K562 (cell line): ENCODE measurements around the gene GMDS. TPM values are rescaled to one million over a fixed set of nuclear protein-coding genes. Genes with fewer than 3 reads are reported as not detected.

Experiments
- ATAC-seq: fragments of 200-7000 bp; cut with Tn5 transposase; 3 replicates; pipeline ENCODE4 v1.9.1; 2020; ENCODE audit warnings: moderate library complexity
- BruUV-seq: library from RNA; stranded (reverse); fragments of 400-500 nt; replicated peaks from 2 replicates; lab custom pipeline; 2021; lab: Mats Ljungman, UMichigan
- CTCF ChIA-PET: fragments of 300-600 bp; formaldehyde crosslinking; extraction: SDS; loops from one replicate; lab custom pipeline; 2021; ENCODE audit warnings: low intra/inter-chr PET ratio; lab: Yijun Ruan, JAX
- POLR2A ChIA-PET: fragments of 300-600, 350-650 bp; sonication (Branson Sonifier 250); formaldehyde crosslinking; extraction: SDS; loops from one replicate; lab custom pipeline; 2021; ENCODE audit warnings: antibody characterized with exemption, inconsistent platforms; lab: Yijun Ruan, JAX
- DNase-seq, 4 experiments: peaks; one replicate each; pipeline versions ENCODE4 v3.0.0 to v3.0.0-alpha.2; 2011 to 2018; ENCODE audit warnings: low spot score in 3 of 4, mixed read lengths in 3 of 4; ENCODE audit errors: extremely low read depth in 1 of 4
- FAIRE-seq: peaks from 2 replicates; lab custom pipeline; 2011; peaks lifted over from hg19 to GRCh38; lab: Jason Lieb, UNC
- H2AFZ ChIP-seq: 2 replicates; pipeline ENCODE4 v1.6.0; 2011; ENCODE audit warnings: low read depth, low read length, control low read depth, inconsistent platforms
- H3K27ac ChIP-seq: fragments of 200-600 bp; 3 replicates; pipeline ENCODE4 v1.8.0; 2011; ENCODE audit warnings: low read depth, mild to moderate bottlenecking, control low read depth, inconsistent platforms, low read length, moderate library complexity, mixed read lengths; ENCODE audit errors: extremely low read depth
- H3K27me3 ChIP-seq, 2 experiments: fragments of 300-600 bp in 1 of 2; 2 replicates in 1 of 2; 3 replicates in 1 of 2; pipeline versions ENCODE4 v1.6.0 to v1.8.0; 2011; ENCODE audit warnings: inconsistent platforms in 2 of 2, low read length in 2 of 2, mild to moderate bottlenecking in 1 of 2, mixed read lengths in 1 of 2, moderate library complexity in 1 of 2; ENCODE audit not compliant: control insufficient read depth in 2 of 2, insufficient read depth in 2 of 2
- H3K36me3 ChIP-seq: fragments of 300-600 bp; 3 replicates; pipeline ENCODE4 v1.8.0; 2011; ENCODE audit warnings: mild to moderate bottlenecking, low read length, inconsistent platforms; ENCODE audit not compliant: control insufficient read depth, insufficient read depth
- H3K4me1 ChIP-seq, 2 experiments: fragments of 200-600 bp in 1 of 2; replicated peaks in 1 of 2; 2 replicates in 1 of 2; 3 replicates in 1 of 2; pipeline versions ENCODE4 v1.5.1 to v1.8.0; 2011; ENCODE audit warnings: inconsistent platforms in 2 of 2, low read length in 2 of 2, mild to moderate bottlenecking in 1 of 2, mixed read lengths in 1 of 2, moderate library complexity in 1 of 2; ENCODE audit not compliant: control insufficient read depth in 2 of 2, insufficient read depth in 2 of 2
- H3K4me2 ChIP-seq: 2 replicates; pipeline ENCODE4 v1.6.1; 2011; ENCODE audit warnings: low read length, control low read depth, inconsistent platforms, mixed read lengths; ENCODE audit not compliant: insufficient read depth
- H3K4me3 ChIP-seq: fragments of 200-600 bp; sonication (generic), shearing (Covaris generic); 2 replicates; pipeline ENCODE4 v1.5.1; 2016; ENCODE audit warnings: control low read depth, inconsistent platforms
- H3K79me2 ChIP-seq: fragments of 200-600 bp; 3 replicates; pipeline ENCODE4 v1.8.0; 2011; ENCODE audit warnings: low read length, inconsistent platforms; ENCODE audit not compliant: control insufficient read depth, insufficient read depth
- H3K9ac ChIP-seq, 2 experiments: 2 replicates each; pipeline versions ENCODE4 v1.6.0 to v1.6.1; 2011; ENCODE audit warnings: low read depth in 2 of 2, low read length in 2 of 2, control low read depth in 1 of 2, inconsistent platforms in 1 of 2, mild to moderate bottlenecking in 1 of 2, mixed read lengths in 1 of 2; ENCODE audit not compliant: insufficient read depth in 1 of 2
- H3K9me1 ChIP-seq: one replicate; pipeline ENCODE4 v1.6.0; 2011; ENCODE audit warnings: inconsistent platforms, mild to moderate bottlenecking, low read length, moderate library complexity; ENCODE audit not compliant: control insufficient read depth, insufficient read depth
- H3K9me3 ChIP-seq: replicated peaks from 2 replicates; pipeline ENCODE4 v1.5.1; 2011; ENCODE audit warnings: low read depth, low read length, inconsistent platforms; ENCODE audit not compliant: control insufficient read depth, insufficient read depth
- H4K20me1 ChIP-seq: replicated peaks from 2 replicates; pipeline ENCODE4 v1.6.1; 2011; ENCODE audit warnings: low read length, inconsistent platforms, mixed read lengths; ENCODE audit not compliant: control insufficient read depth, insufficient read depth
- PBX2 ChIP-seq, 2 experiments: IDR thresholded peaks in 1 of 2; conservative IDR thresholded peaks in 1 of 2; 2 replicates each; pipeline ENCODE4 v1.6.1; 2016; ENCODE audit warnings: low read depth in 2 of 2, mild to moderate bottlenecking in 1 of 2, missing compliant biosample characterization in 1 of 2, missing genetic modification characterization in 1 of 2, moderate library complexity in 1 of 2
- PHB ChIP-seq: fragments of 250-450 bp; sonication (Bioruptor Pico); IDR thresholded peaks from 2 replicates; pipeline ENCODE4 v1.5.0; 2021
- POLR2AphosphoS5 ChIP-seq: IDR thresholded peaks from 2 replicates; pipeline ENCODE4 v1.6.1; 2011; ENCODE audit warnings: mild to moderate bottlenecking, low read depth, low read length, moderate library complexity; ENCODE audit not compliant: control insufficient read depth, insufficient read depth
- POLR3A ChIP-seq: IDR thresholded peaks from 2 replicates; pipeline ENCODE4 v1.6.1; 2011; ENCODE audit warnings: borderline replicate concordance, mild to moderate bottlenecking, moderate library complexity; ENCODE audit not compliant: insufficient read length, insufficient read depth; ENCODE audit errors: extremely low read depth
- WGBS: fragments of 100-300 bp; shearing (Covaris generic); methylation state at CpG from one replicate; pipeline ENCODE4 v1.1.6; 2016; ENCODE audit warnings: low coverage, mixed read lengths; ENCODE audit not compliant: insufficient coverage; ENCODE audit errors: missing lambda C conversion rate; 5-methylcytosine and 5-hydroxymethylcytosine counted together
- in situ Hi-C: fragments of 300-500 bp; cut with MboI; formaldehyde crosslinking; loops from 4 replicates; pipeline ENCODE4 v1.15.0; 2018; ENCODE audit warnings: inconsistent platforms, mixed read lengths
- intact Hi-C: fragments of 100-400 bp; cut with micrococcal nuclease; formaldehyde crosslinking; loops from 2 replicates; pipeline ENCODE4 v1.14.2; 2022
- polyA plus RNA-seq, 8 experiments: library from polyadenylated mRNA; depleted of rRNA in 4 of 8; stranded (reverse) in 5 of 8; unstranded in 3 of 8; fragments of >200 nt; fragmentation: Nextera tagmentation in 2 of 8; fragmentation: Illumina TruSeq in 1 of 8; extraction: Ambion mirVana in 2 of 8; extraction: Trizol in 1 of 8; gene quantifications; 2 replicates each; pipeline versions ENCODE4 v1.2.1 to v1.2.3, GENCODE V29; 2011 to 2014; ENCODE audit warnings: inconsistent platforms in 1 of 8, missing spikeins in 1 of 8
- total RNA-seq, 7 experiments: library from RNA; depleted of rRNA in 6 of 7; stranded (reverse); fragments of >200 nt in 6 of 7; fragmentation: Illumina TruSeq in 2 of 7; extraction: Trizol in 2 of 7; gene quantifications; 2 replicates each; pipeline versions ENCODE4 v1.2.1 to v1.2.3, GENCODE V29; 2011 to 2021; ENCODE audit warnings: low replicate concordance in 1 of 7
- TF ChIP-seq, protein P1 (sequence below): sonication (generic); formaldehyde crosslinking; IDR thresholded peaks from 2 replicates; pipeline ENCODE4 v1.8.1; 2023; ENCODE audit warnings: missing genetic modification reagents, mild to moderate bottlenecking, borderline replicate concordance

GMDS gene
- total and polyA plus RNA-seq, 9 of the 15 experiments (the other 6 are each of a cell fraction or from before 2014, with no cell fraction given) = 0.48 to 31.8 (median 13.4) TPM

DNA sequence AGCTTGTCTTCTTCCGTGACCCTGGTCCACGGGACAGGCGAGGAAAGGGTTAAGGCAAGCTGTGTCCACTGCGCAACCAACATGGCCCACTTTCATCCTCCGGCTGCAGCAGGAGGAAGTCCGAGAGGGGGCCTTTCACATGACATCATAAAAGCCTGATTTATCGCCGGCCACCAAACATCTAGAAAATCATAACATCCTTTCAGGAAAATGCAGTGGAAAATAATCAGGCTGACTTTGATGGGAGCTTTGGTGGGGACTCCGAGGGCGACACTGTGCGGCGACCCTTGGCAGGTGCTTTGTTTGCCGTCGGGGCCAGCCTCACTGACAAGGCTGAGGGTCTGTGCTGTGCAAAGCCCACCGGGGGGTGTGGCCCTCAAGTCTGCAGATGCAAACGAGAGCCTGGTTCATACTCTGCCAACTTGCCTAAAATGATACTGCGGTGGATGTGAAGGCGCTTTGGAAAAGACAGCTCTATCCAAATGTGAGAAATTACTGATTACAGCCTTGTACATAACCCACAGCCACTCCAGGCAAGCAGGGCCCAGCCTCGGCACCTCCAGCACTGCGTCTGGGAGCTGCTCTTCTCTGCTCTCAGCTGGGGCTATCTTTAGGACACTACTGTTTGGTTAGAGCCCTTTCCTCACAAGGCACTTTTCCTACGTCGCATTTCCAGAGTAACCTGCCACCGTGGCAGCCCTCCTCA, 609.9 kb downstream of the GMDS start:
- Histone ChIP-seq H3K4me1 (peaks cover 8 to 9% of the 10 kb centered on the region in 2 experiments; a peak in 3 of 5 replicates), H4K20me1 (peaks cover 6% of the 10 kb centered on the region; the same call in 1 of the 2 replicates), H3K4me3 (no peak overlapping the region), H3K27me3 (peaks cover 23 to 77% of the 10 kb centered on the region in 2 experiments), H2AFZ (no peak overlapping the region), H3K9ac (no peak overlapping the region), H3K79me2 (no peaks in the 10 kb centered on the region), H3K4me2 (no peak overlapping the region), H3K36me3 (no peaks in the 10 kb centered on the region), H3K9me1 (no peaks in the 10 kb centered on the region), H3K27ac (no peak overlapping the region), H3K9me3 (no peaks in the 10 kb centered on the region)
- no peak for ATAC-seq
- WGBS = 10% methylated on average over 23 of the region's 23 CpGs
- no peak for FAIRE-seq
- CTCF ChIA-PET = no interaction called here
- no peak for DNase-seq
- POLR2A ChIA-PET = interaction anchor here (2.9 kb wide), 1 partner anchor 8 kb away, joined by 9 read pairs; no protein-coding TSS in a partner anchor
- in situ Hi-C loops (no loop called here), intact Hi-C loops (no loop called here)
- no TSS peak for BruUV-seq
- TF ChIP-seq POLR3A (no peak), PBX2 (CRISPR knock-in tag; IDR thresholded peaks at IDR 0.05; ENCODE audit: low read depth) (no peak), PBX2 (tag; conservative IDR thresholded peaks at IDR 0.05; ENCODE audit: low read depth) (0 out of 2 replicates have a peak, but pooled peaks have one; percentile 10), POLR2AphosphoS5 (no peak), PHB (CRISPR knock-in tag) (no peak)
- TF ChIP-seq, protein P1, sequence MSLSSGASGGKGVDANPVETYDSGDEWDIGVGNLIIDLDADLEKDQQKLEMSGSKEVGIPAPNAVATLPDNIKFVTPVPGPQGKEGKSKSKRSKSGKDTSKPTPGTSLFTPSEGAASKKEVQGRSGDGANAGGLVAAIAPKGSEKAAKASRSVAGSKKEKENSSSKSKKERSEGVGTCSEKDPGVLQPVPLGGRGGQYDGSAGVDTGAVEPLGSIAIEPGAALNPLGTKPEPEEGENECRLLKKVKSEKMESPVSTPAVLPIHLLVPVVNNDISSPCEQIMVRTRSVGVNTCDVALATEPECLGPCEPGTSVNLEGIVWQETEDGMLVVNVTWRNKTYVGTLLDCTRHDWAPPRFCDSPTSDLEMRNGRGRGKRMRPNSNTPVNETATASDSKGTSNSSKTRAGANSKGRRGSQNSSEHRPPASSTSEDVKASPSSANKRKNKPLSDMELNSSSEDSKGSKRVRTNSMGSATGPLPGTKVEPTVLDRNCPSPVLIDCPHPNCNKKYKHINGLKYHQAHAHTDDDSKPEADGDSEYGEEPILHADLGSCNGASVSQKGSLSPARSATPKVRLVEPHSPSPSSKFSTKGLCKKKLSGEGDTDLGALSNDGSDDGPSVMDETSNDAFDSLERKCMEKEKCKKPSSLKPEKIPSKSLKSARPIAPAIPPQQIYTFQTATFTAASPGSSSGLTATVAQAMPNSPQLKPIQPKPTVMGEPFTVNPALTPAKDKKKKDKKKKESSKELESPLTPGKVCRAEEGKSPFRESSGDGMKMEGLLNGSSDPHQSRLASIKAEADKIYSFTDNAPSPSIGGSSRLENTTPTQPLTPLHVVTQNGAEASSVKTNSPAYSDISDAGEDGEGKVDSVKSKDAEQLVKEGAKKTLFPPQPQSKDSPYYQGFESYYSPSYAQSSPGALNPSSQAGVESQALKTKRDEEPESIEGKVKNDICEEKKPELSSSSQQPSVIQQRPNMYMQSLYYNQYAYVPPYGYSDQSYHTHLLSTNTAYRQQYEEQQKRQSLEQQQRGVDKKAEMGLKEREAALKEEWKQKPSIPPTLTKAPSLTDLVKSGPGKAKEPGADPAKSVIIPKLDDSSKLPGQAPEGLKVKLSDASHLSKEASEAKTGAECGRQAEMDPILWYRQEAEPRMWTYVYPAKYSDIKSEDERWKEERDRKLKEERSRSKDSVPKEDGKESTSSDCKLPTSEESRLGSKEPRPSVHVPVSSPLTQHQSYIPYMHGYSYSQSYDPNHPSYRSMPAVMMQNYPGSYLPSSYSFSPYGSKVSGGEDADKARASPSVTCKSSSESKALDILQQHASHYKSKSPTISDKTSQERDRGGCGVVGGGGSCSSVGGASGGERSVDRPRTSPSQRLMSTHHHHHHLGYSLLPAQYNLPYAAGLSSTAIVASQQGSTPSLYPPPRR (CRISPR knock-in tag) = no peak
